HCT116 (cell line): ENCODE data around the gene MTA3. TPM values are rescaled to one million over a fixed set of nuclear protein-coding genes. Genes with fewer than 3 reads are reported as not detected.

Experiments used
- ATAC-seq: fragments of 200-7000 bp; cut with Tn5 transposase; 2 replicates; pipeline ENCODE4 v1.9.1; 2020; ENCODE audit warnings: mild to moderate bottlenecking, moderate library complexity
- BruUV-seq: library from RNA; stranded (reverse); fragments of 400-500 nt; replicated peaks from 2 replicates; lab custom pipeline; 2021; lab: Mats Ljungman, UMichigan
- CTCF ChIA-PET: fragments of 300-600 bp; sonication (Branson Sonifier 250); formaldehyde crosslinking; loops from one replicate; lab custom pipeline; 2021; ENCODE audit warnings: antibody characterized with exemption; lab: Charles Lee
- POLR2A ChIA-PET: fragments of 300-600, 350-600 bp; sonication (Branson Sonifier 250); formaldehyde crosslinking; loops from one replicate; lab custom pipeline; 2021; ENCODE audit warnings: antibody characterized with exemption; lab: Charles Lee
- RAD21 ChIA-PET, 2 experiments: fragments of 300-600 bp; sonication (Branson Sonifier 250); formaldehyde crosslinking; loops; one replicate each; lab custom pipeline; 2023; ENCODE audit warnings: low total read pairs in 2 of 2; ENCODE audit not compliant: uncharacterized antibody in 2 of 2, unreplicated experiment in 2 of 2, low non-redundant PET in 1 of 2; lab: Charles Lee
- DNase-seq: peaks from one replicate; pipeline ENCODE4 v3.0.0-alpha.2; 2010; ENCODE audit warnings: low read depth, low spot score
- H2AFZ ChIP-seq: fragments of 200-600 bp; shearing (Covaris generic), sonication (generic); 2 replicates; pipeline ENCODE4 v1.6.1; 2017; ENCODE audit warnings: low read depth, mixed run types, mixed read lengths, antibody characterized with exemption, low read length; ENCODE audit not compliant: poor library complexity, severe bottlenecking
- H3K27ac ChIP-seq: 2 replicates; pipeline ENCODE4 v1.5.1; 2012; ENCODE audit warnings: low read depth, low read length
- H3K27me3 ChIP-seq: fragments of 200-600 bp; sonication (generic); 2 replicates; pipeline ENCODE4 v1.6.1; 2016; ENCODE audit warnings: mixed run types, low read length, mixed read lengths; ENCODE audit not compliant: insufficient read depth
- H3K36me3 ChIP-seq, 2 experiments: fragments of 200-500 bp in 1 of 2; fragments of 200-600 bp in 1 of 2; sonication (Bioruptor generic) in 1 of 2; sonication (generic) in 1 of 2; 2 replicates each; pipeline versions ENCODE4 v1.5.1 to v1.6.1; 2014 to 2016; ENCODE audit warnings: low read length in 2 of 2, inconsistent platforms in 1 of 2, mixed read lengths in 1 of 2, mixed run types in 1 of 2; ENCODE audit not compliant: insufficient read depth in 2 of 2, control insufficient read depth in 1 of 2
- H3K4me1 ChIP-seq, 2 experiments: fragments of 200-600 bp in 1 of 2; sonication (generic) in 1 of 2; 2 replicates each; pipeline versions ENCODE4 v1.5.1 to v1.6.1; 2012 to 2017; ENCODE audit warnings: low read length in 2 of 2, inconsistent platforms in 1 of 2, mild to moderate bottlenecking in 1 of 2, mixed read lengths in 1 of 2, mixed run types in 1 of 2, moderate library complexity in 1 of 2; ENCODE audit not compliant: insufficient read depth in 2 of 2, control insufficient read depth in 1 of 2
- H3K4me2 ChIP-seq: fragments of 200-600 bp; sonication (generic); 2 replicates; pipeline ENCODE4 v1.6.1; 2017; ENCODE audit warnings: mixed run types, low read length, mixed read lengths
- H3K4me3 ChIP-seq, 2 experiments: fragments of 200-600 bp in 1 of 2; sonication (generic) in 1 of 2; replicated peaks in 1 of 2; 2 replicates each; pipeline ENCODE4 v1.5.1; 2011 to 2016; ENCODE audit warnings: low read length in 2 of 2, control low read depth in 1 of 2, low read depth in 1 of 2, mild to moderate bottlenecking in 1 of 2, mixed read lengths in 1 of 2, mixed run types in 1 of 2
- H3K79me2 ChIP-seq: fragments of 200-600 bp; sonication (generic); 2 replicates; pipeline ENCODE4 v1.6.1; 2017; ENCODE audit warnings: mild to moderate bottlenecking, mixed run types, low read length, moderate library complexity, mixed read lengths; ENCODE audit not compliant: insufficient read depth
- H3K9ac ChIP-seq: fragments of 200-600 bp; sonication (generic); 2 replicates; pipeline ENCODE4 v1.6.1; 2016; ENCODE audit warnings: low read length, mixed read lengths
- H3K9me2 ChIP-seq: fragments of 200-600 bp; sonication (generic), shearing (Covaris generic); 2 replicates; pipeline ENCODE4 v1.6.1; 2017; ENCODE audit warnings: mixed run types, mild to moderate bottlenecking, moderate library complexity; ENCODE audit not compliant: insufficient read depth
- H3K9me3 ChIP-seq, 2 experiments: fragments of 200-500 bp in 1 of 2; fragments of 200-600 bp in 1 of 2; sonication (Bioruptor generic) in 1 of 2; sonication (generic) in 1 of 2; 2 replicates each; pipeline ENCODE4 v1.6.1; 2014 to 2017; ENCODE audit warnings: low read length in 2 of 2, mixed read lengths in 2 of 2, inconsistent platforms in 1 of 2, low read depth in 1 of 2, mild to moderate bottlenecking in 1 of 2, mixed run types in 1 of 2, moderate library complexity in 1 of 2; ENCODE audit not compliant: control insufficient read depth in 1 of 2, insufficient read depth in 1 of 2
- H4K20me1 ChIP-seq: fragments of 200-600 bp; sonication (generic), shearing (Covaris generic); 2 replicates; pipeline ENCODE4 v1.6.1; 2017; ENCODE audit warnings: mixed run types, mild to moderate bottlenecking, moderate library complexity; ENCODE audit not compliant: insufficient read depth
- FOSL1 ChIP-seq: IDR thresholded peaks from 2 replicates; pipeline ENCODE4 v1.6.1; 2012; ENCODE audit warnings: low read depth
- POLR2A ChIP-seq: IDR thresholded peaks from 2 replicates; pipeline ENCODE4 v1.7.0; 2011; ENCODE audit warnings: borderline replicate concordance; ENCODE audit not compliant: insufficient read depth, insufficient read length; ENCODE audit errors: extremely low read depth
- POLR2AphosphoS5 ChIP-seq: IDR thresholded peaks from 2 replicates; pipeline ENCODE4 v1.6.1; 2011; ENCODE audit warnings: mild to moderate bottlenecking, low read depth, low read length, moderate library complexity
- SIN3A ChIP-seq: IDR thresholded peaks from 2 replicates; pipeline ENCODE4 v1.6.1; 2012; ENCODE audit warnings: low read depth
- SRF ChIP-seq: IDR thresholded peaks from 2 replicates; pipeline ENCODE4 v1.6.1; 2012; ENCODE audit warnings: low read depth
- ZNF274 ChIP-seq: fragments of 200-500 bp; sonication (Bioruptor generic); IDR thresholded peaks from 2 replicates; pipeline ENCODE4 v1.6.1; 2014; ENCODE audit warnings: mild to moderate bottlenecking, low read depth, low read length, inconsistent platforms
- intact Hi-C: fragments of 100-400 bp; cut with micrococcal nuclease; formaldehyde crosslinking; loops from 2 replicates; pipeline ENCODE4 v1.10.0; 2022
- total RNA-seq: library from RNA; stranded (reverse); gene quantifications from one replicate; pipeline ENCODE4 v1.2.1, GENCODE V29; 2021; ENCODE audit not compliant: unreplicated experiment

The MTA3 gene
- total RNA-seq, 1 experiment from 2014 or later: 46.3 TPM

- H3K9me2 ChIP-seq: 0 out of 2 replicates have a peak, but pooled peaks cover 4% of the 10 kb centered on the region
- CTCF ChIA-PET: no interaction called here
- no peaks in the 10 kb centered on the region; a peak in 1 of 4 replicates for H3K9me3 ChIP-seq
- no peak overlapping the region for H3K4me3 ChIP-seq
- H3K27ac ChIP-seq: no peak overlapping the region
- no peak overlapping the region for H2AFZ ChIP-seq
- no peaks in the 10 kb centered on the region for H3K79me2 ChIP-seq
- RAD21 ChIA-PET: no interaction called here
- H3K9ac ChIP-seq: no peak overlapping the region
- no peaks in the 10 kb centered on the region for H3K27me3 ChIP-seq
- TF ChIP-seq POLR2A: no peak
- H4K20me1 ChIP-seq: no peaks in the 10 kb centered on the region
- DNase-seq: no peak
- peaks cover 0 to 7% of the 10 kb centered on the region in 2 experiments; a peak in 2 of 4 replicates for H3K4me1 ChIP-seq
- POLR2A ChIA-PET: no interaction called here
- no peak overlapping the region for H3K4me2 ChIP-seq
- no TSS peak for BruUV-seq
- intact Hi-C loops: no loop called here
- no peaks in the 10 kb centered on the region for H3K36me3 ChIP-seq
- ATAC-seq: no peak
Measured at GRCh38 chr2:42741140-42741539, 172.7 kb downstream of the MTA3 start.

- CTCF ChIA-PET: no interaction called here
- DNase-seq: no peak
- Histone ChIP-seq H3K36me3 (no peaks in the 10 kb centered on the region), H4K20me1 (no peaks in the 10 kb centered on the region), H3K4me2 (no peak overlapping the region), H2AFZ (no peak overlapping the region), H3K9me3 (no peaks in the 10 kb centered on the region; a peak in 1 of 4 replicates), H3K27ac (no peak overlapping the region), H3K9ac (no peak overlapping the region), H3K27me3 (no peaks in the 10 kb centered on the region), H3K4me1 (peaks cover 0 to 13% of the 10 kb centered on the region in 2 experiments; a peak in 2 of 4 replicates), H3K79me2 (no peaks in the 10 kb centered on the region), H3K4me3 (no peak overlapping the region), H3K9me2 (0 out of 2 replicates have a peak, but pooled peaks cover 4% of the 10 kb centered on the region)
- no peak for TF ChIP-seq SIN3A
- no peak for TF ChIP-seq ZNF274
- no peak for TF ChIP-seq POLR2AphosphoS5
- no peak for TF ChIP-seq FOSL1
- TF ChIP-seq SRF: no peak
- RAD21 ChIA-PET: no interaction called here
- BruUV-seq: no TSS peak
- intact Hi-C loops: no loop called here
- POLR2A ChIA-PET: interaction anchor here (1.1 kb wide), 1 partner anchor 10 kb away, joined by 3 read pairs; no protein-coding TSS in a partner anchor
- ATAC-seq: peak; percentile 52; the same call in 1 of the 2 replicates
Measured at GRCh38 chr2:42742740-42743658, 174.6 kb downstream of the MTA3 start.
